Measurements from ENCODE around the gene TUBB. TPM values are rescaled to one million over a fixed set of nuclear protein-coding genes. Genes with fewer than 3 reads are reported as not detected.

Gene TUBB
- total and polyA plus RNA-seq, 2 of the 4 experiments (the other 2 are of a cell fraction) = 1,401 to 2,004 TPM

GRCh38 chr6:30725713-30726505 lies 5.8 kb downstream of the TUBB start:
- TF ChIP-seq RAD21 (IDR thresholded peaks at IDR 0.05; ENCODE audit: low read length) (no peak), POLR2A (IDR thresholded peaks at IDR 0.05; ENCODE audit: low read depth, low read length) (peak; percentile 10; the same call in 1 of the 2 replicates)
- Histone ChIP-seq H3K4me1 (ENCODE audit: control insufficient read depth, insufficient read depth, low read length) (peaks cover 2% of the 10 kb centered on the region), H3K36me3 (ENCODE audit: control insufficient read depth, insufficient read depth, low read length) (peaks cover 64% of the 10 kb centered on the region), H3K9me3 (ENCODE audit: control insufficient read depth, insufficient read depth, low read length) (no peaks in the 10 kb centered on the region), H3K18ac (ENCODE audit: low read depth, low read length) (no peak overlapping the region), H2AK9ac (replicated peaks; ENCODE audit: low read depth, low read length, poor library complexity) (peak overlapping the region; percentile 53), H3K9me1 (ENCODE audit: insufficient read depth, low read length) (peaks cover 6% of the 10 kb centered on the region; the same call in 1 of the 2 replicates), H3K56ac (ENCODE audit: extremely low read depth, insufficient read depth, low read length) (no peak overlapping the region), H2AK5ac (ENCODE audit: low read depth, low read length) (peak overlapping the region; percentile 54; the same call in 1 of the 2 replicates), H2BK5ac (ENCODE audit: low read depth, low read length, poor library complexity, severe bottlenecking) (peak overlapping the region; percentile 22), H3K4ac (ENCODE audit: low read depth, low read length) (peak overlapping the region; percentile 14), H4K20me1 (ENCODE audit: insufficient read depth, low read length) (peaks cover 62% of the 10 kb centered on the region), H3K23ac (ENCODE audit: low read depth, low read length) (peak overlapping the region; percentile 14; the same call in 1 of the 2 replicates), H3K4me3 (ENCODE audit: insufficient read depth, low read depth, low read length) (no peak overlapping the region), H2BK15ac (ENCODE audit: low read depth, low read length) (no peak overlapping the region), H4K8ac (ENCODE audit: low read depth in 2 of 2, low read length in 2 of 2) (peak overlapping the region in 1 of 2 experiments; percentile 20; a peak in 1 of 4 replicates), H2BK20ac (ENCODE audit: low read depth, low read length) (no peak overlapping the region), H4K91ac (ENCODE audit: insufficient read depth, low read depth, low read length) (no peak overlapping the region), H4K5ac (ENCODE audit: low read depth, low read length) (no peak overlapping the region), H3K14ac (replicated peaks; ENCODE audit: low read depth, low read length) (peak overlapping the region; percentile 8; the same call in 1 of the 2 replicates), H2BK120ac (ENCODE audit: low read depth, low read length) (no peak overlapping the region; the same call in 1 of the 2 replicates), H2AFZ (replicated peaks; ENCODE audit: low read length, poor library complexity) (peak overlapping the region; percentile 68), H3K9ac (ENCODE audit: low read depth, low read length) (no peak overlapping the region), H3K79me1 (ENCODE audit: low read depth in 1 of 2, low read length in 2 of 2) (peaks cover 23 to 36% of the 10 kb centered on the region in 2 experiments), H3K27ac (ENCODE audit: insufficient read depth, low read length) (peak overlapping the region; percentile 0; the same call in 1 of the 2 replicates), H3K4me2 (ENCODE audit: low read depth, low read length) (no peak overlapping the region), H3K27me3 (ENCODE audit: control insufficient read depth, insufficient read depth, low read length) (no peaks in the 10 kb centered on the region)
- intact Hi-C loops (cut with micrococcal nuclease) (no loop called here), dilution Hi-C loops (cut with HindIII; ENCODE audit: low sequenced_read_pairs, unreplicated experiment) (no loop called here), in situ Hi-C loops (cut with MboI; ENCODE audit: low sequenced_read_pairs) (no loop called here)
- WGBS, 2 experiments (ENCODE audit: extremely low coverage in 2 of 2, insufficient read length in 1 of 2) = 40% methylated on average over 1 of the region's 3 CpGs; no CpG with 5 or more reads in 1 of the 2 experiments
- ATAC-seq (ENCODE audit: low read depth) = peak; percentile 27
- peak; percentile 68 for DNase-seq
- ChIA-PET CTCF (interaction anchor here (1.2 kb wide), 1 partner anchor 244 kb away, joined by 3 read pairs; no protein-coding TSS in a partner anchor), POLR2A (ENCODE audit: unreplicated experiment) (interaction anchor here (0.6 kb wide), 2 partner anchors 38 to 361 kb away, joined by 3 read pairs; no protein-coding TSS in a partner anchor)
- no TSS peak for BruUV-seq (replicated peaks)
